Glutamatergic neuron (in vitro differentiated cells): ENCODE measurements around the gene CYBA. TPM values are rescaled to one million over a fixed set of nuclear protein-coding genes. Genes with fewer than 3 reads are reported as not detected.
"Not testable (repeated sequence)": the region's sequence is repeated elsewhere in the genome, so short reads cannot be mapped to it uniquely, and the experiment has no call there.

Source experiments
- DNase-seq: peaks from one replicate; pipeline ENCODE4 v3.0.0; 2022
- H3K27ac Mint-ChIP-seq: one replicate; pipeline ENCODE4 v1.8.0; 2020; ENCODE audit warnings: mild to moderate bottlenecking, mixed read lengths, inconsistent platforms; ENCODE audit not compliant: unreplicated experiment
- H3K27me3 Mint-ChIP-seq: one replicate; pipeline ENCODE4 v1.8.0; 2020; ENCODE audit warnings: mild to moderate bottlenecking, moderate library complexity, mixed read lengths, inconsistent platforms; ENCODE audit not compliant: unreplicated experiment
- H3K36me3 Mint-ChIP-seq: one replicate; pipeline ENCODE4 v1.8.0; 2020; ENCODE audit warnings: mild to moderate bottlenecking, mixed read lengths, inconsistent platforms; ENCODE audit not compliant: unreplicated experiment
- H3K4me1 Mint-ChIP-seq: one replicate; pipeline ENCODE4 v1.8.0; 2020; ENCODE audit warnings: mild to moderate bottlenecking, low read depth, mixed read lengths, inconsistent platforms; ENCODE audit not compliant: unreplicated experiment
- H3K4me3 Mint-ChIP-seq: one replicate; pipeline ENCODE4 v1.8.0; 2020; ENCODE audit warnings: mild to moderate bottlenecking, mixed read lengths, inconsistent platforms; ENCODE audit not compliant: unreplicated experiment
- H3K9me3 Mint-ChIP-seq: one replicate; pipeline ENCODE4 v1.8.0; 2020; ENCODE audit warnings: mild to moderate bottlenecking, moderate library complexity, mixed read lengths, inconsistent platforms; ENCODE audit not compliant: unreplicated experiment
- CTCF ChIP-seq: fragments of 200-600 bp; sonication (generic); IDR thresholded peaks from one replicate; pipeline ENCODE4 v1.5.0; 2021; ENCODE audit not compliant: partially characterized antibody, unreplicated experiment
- total RNA-seq: library from RNA; stranded (reverse); fragmentation: NEBNext Ultra II Directional; extraction: Animal tissue kit (Norgen Biotek cat#: 25700); gene quantifications from one replicate; pipeline ENCODE4 v1.2.1, GENCODE V29; 2021; ENCODE audit not compliant: unreplicated experiment

CYBA gene
- total RNA-seq, 1 donor from 2014 or later: 28.7 TPM

GRCh38 chr16:88669980-88670379 is 19.1 kb upstream of the CYBA start:
- H3K36me3 Mint-ChIP-seq: no peaks in the 10 kb centered on the region
- TF ChIP-seq CTCF: no peak
- DNase-seq: no peak
- peaks cover 2% of the 10 kb centered on the region for H3K4me1 Mint-ChIP-seq
- peaks cover 5% of the 10 kb centered on the region for H3K9me3 Mint-ChIP-seq
- peaks cover 3% of the 10 kb centered on the region for H3K27me3 Mint-ChIP-seq
- no peak overlapping the region for H3K4me3 Mint-ChIP-seq
- H3K27ac Mint-ChIP-seq: no peak overlapping the region

GRCh38 chr16:88669493-88669892 is 18.6 kb upstream of the CYBA start:
- not testable (repeated sequence) for H3K36me3 Mint-ChIP-seq, H3K27me3 Mint-ChIP-seq, DNase-seq, H3K4me3 Mint-ChIP-seq, H3K4me1 Mint-ChIP-seq, H3K9me3 Mint-ChIP-seq, H3K27ac Mint-ChIP-seq

GRCh38 chr16:88667461-88667860 is 16.6 kb upstream of the CYBA start:
- Mint-ChIP-seq H3K27ac (no peak overlapping the region), H3K4me3 (no peak overlapping the region), H3K27me3 (peaks cover 9% of the 10 kb centered on the region), H3K4me1 (peaks cover 2% of the 10 kb centered on the region), H3K9me3 (peaks cover 9% of the 10 kb centered on the region), H3K36me3 (no peaks in the 10 kb centered on the region)
- DNase-seq: no peak
- no peak for TF ChIP-seq CTCF

- no peak overlapping the region for H3K4me3 Mint-ChIP-seq
These were observed 14.7 kb upstream of the CYBA start for GRCh38 chr16:88665570-88665969.

GRCh38 chr16:88665148-88665547 is 14.3 kb upstream of the CYBA start:
- Mint-ChIP-seq H3K27ac (no peak overlapping the region), H3K9me3 (peaks cover 11% of the 10 kb centered on the region), H3K27me3 (peaks cover 11% of the 10 kb centered on the region), H3K4me3 (peak overlapping the region; percentile 41), H3K4me1 (peaks cover 4% of the 10 kb centered on the region), H3K36me3 (no peaks in the 10 kb centered on the region)
- no peak for DNase-seq
- TF ChIP-seq CTCF: no peak

More at GRCh38 chr16:88665570-88665969, 14.7 kb upstream of the CYBA start:
- H3K4me1 Mint-ChIP-seq: peaks cover 4% of the 10 kb centered on the region
- H3K9me3 Mint-ChIP-seq: peaks cover 11% of the 10 kb centered on the region
- H3K36me3 Mint-ChIP-seq: no peaks in the 10 kb centered on the region
- peaks cover 11% of the 10 kb centered on the region for H3K27me3 Mint-ChIP-seq
- DNase-seq: no peak
- TF ChIP-seq CTCF: no peak
- H3K27ac Mint-ChIP-seq: no peak overlapping the region
